ENCODE results near the gene PEX16. TPM values are rescaled to one million over a fixed set of nuclear protein-coding genes. Genes with fewer than 3 reads are reported as not detected.
A peak's percentile ranks its signal among the peaks of the same experiment; 100 is the strongest.
"Not testable (repeated sequence)": the region's sequence is repeated elsewhere in the genome, so short reads cannot be mapped to it uniquely, and the experiment has no call there.

PEX16 gene
- polyA plus RNA-seq, 2 donors = 18.9 to 29.1 TPM

DNA sequence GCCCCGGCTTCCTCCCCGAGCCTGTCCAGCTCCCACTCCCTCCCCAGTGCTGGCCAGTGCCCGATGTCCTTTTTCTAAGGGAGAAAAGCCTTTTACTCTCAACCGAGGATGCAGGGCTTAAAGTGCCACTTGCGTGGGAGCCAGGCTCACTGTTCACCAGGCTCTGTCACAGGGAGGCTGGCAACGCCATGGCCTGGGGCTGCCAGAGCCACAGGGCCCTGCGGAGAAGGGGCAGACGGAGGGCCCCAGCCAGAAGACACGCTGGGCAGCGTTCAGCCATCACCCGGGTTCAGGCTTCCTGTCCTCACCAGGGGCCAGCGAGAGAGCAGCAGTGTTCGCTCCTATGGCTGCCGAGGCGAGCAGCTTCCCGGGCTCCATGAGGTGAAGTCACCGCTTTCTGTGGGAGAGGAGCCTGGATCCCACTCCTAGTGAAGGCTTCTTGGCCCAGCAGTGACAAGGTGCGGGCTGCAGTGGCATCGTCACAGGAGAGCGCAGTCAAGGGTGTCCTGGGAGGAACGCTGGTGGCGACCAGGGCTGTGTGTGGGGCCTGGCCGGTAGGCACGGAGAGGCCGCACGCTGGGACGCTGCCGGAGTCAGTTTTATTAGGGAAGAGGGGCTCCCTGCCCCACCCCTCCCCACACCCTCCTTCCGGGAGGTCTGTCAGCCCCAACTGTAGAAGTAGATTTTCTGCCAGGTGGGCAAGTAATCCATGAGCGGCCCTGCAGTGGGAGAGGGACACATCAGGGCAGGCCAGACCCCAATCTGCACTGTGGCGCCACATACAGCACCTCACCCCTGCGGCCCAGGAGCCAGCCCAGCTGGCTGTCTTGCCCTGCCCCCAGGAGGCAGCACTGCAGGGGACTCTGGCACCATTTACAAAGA is 7.8 kb downstream of the PEX16 start:
- no peak overlapping the region for H3K27ac ChIP-seq (ENCODE audit: low read depth in 2 of 2, low read length in 1 of 2)
- H3K4me3 ChIP-seq (ENCODE audit: low read depth in 1 of 2, low read length in 2 of 2) = no peak overlapping the region
- H3K9me3 ChIP-seq (ENCODE audit: control insufficient read depth in 2 of 2, insufficient read depth in 1 of 2, low read depth in 1 of 2, low read length in 1 of 2) = no peaks in the 10 kb centered on the region
- H3K4me1 ChIP-seq (ENCODE audit: control insufficient read depth in 2 of 2, insufficient read depth in 2 of 2, low read length in 1 of 2) = peaks cover 2 to 11% of the 10 kb centered on the region in 2 donors
- WGBS, 2 donors = 91 to 92% methylated on average over 32 of the region's 32 CpGs
- H3K27me3 ChIP-seq (ENCODE audit: control insufficient read depth in 1 of 2, insufficient read depth in 2 of 2, low read length in 2 of 2) = no peaks in the 10 kb centered on the region
- H3K36me3 ChIP-seq (ENCODE audit: control insufficient read depth in 2 of 2, insufficient read depth in 2 of 2, low read length in 1 of 2) = peaks cover 20 to 42% of the 10 kb centered on the region in 2 donors

DNA sequence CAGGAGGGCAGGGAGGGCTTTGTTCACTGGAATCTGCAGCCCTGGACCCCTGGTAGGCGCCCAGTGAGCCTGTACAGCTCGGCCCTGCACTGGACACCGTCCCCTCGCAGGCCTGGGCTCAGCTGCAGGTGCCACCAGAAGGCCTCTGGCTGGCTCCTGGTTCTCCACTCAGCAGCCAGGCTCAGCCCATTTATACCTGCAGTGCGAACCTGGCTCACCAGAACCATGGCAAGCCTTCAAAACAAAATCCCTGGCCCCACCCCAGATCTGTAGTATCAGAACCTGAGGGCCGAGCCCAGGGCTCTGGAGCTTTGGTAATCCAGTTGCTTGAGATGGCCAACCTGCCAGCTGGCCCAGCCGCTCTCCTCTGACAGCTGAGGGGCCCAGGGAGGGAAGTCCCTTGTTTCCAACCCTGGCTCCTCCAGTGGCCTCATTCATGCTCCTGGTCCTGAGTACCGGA is 9.7 kb downstream of the PEX16 start:
- Histone ChIP-seq H3K27me3 (ENCODE audit: control insufficient read depth in 1 of 2, insufficient read depth in 2 of 2, low read length in 2 of 2) (no peaks in the 10 kb centered on the region), H3K36me3 (ENCODE audit: control insufficient read depth in 2 of 2, insufficient read depth in 2 of 2, low read length in 1 of 2) (peaks cover 7 to 25% of the 10 kb centered on the region in 2 donors), H3K4me1 (ENCODE audit: control insufficient read depth in 2 of 2, insufficient read depth in 2 of 2, low read length in 1 of 2) (peaks cover 2 to 11% of the 10 kb centered on the region in 2 donors), H3K4me3 (ENCODE audit: low read depth in 1 of 2, low read length in 2 of 2) (no peak overlapping the region), H3K27ac (ENCODE audit: low read depth in 2 of 2, low read length in 1 of 2) (peak overlapping the region in 1 of 2 donors; percentile 28), H3K9me3 (ENCODE audit: control insufficient read depth in 2 of 2, insufficient read depth in 1 of 2, low read depth in 1 of 2, low read length in 1 of 2) (no peaks in the 10 kb centered on the region)
- 46 to 53% methylated on average over 8 of the region's 8 CpGs for WGBS, 2 donors

GRCh38 chr11:45906965-45907611 is 10.6 kb downstream of the PEX16 start, which contains the start of gene FREY1:
FREY1 (minus strand) TSS chr11:45907271; CDS start chr11:45907245, 26 bp downstream.
- Histone ChIP-seq H3K4me1 (ENCODE audit: control insufficient read depth in 2 of 2, insufficient read depth in 2 of 2, low read length in 1 of 2) (peaks cover 2 to 11% of the 10 kb centered on the region in 2 donors), H3K27me3 (ENCODE audit: control insufficient read depth in 1 of 2, insufficient read depth in 2 of 2, low read length in 2 of 2) (no peaks in the 10 kb centered on the region), H3K4me3 (ENCODE audit: low read depth in 1 of 2, low read length in 2 of 2) (no peak within 1 kb of the TSS), H3K36me3 (ENCODE audit: control insufficient read depth in 2 of 2, insufficient read depth in 2 of 2, low read length in 1 of 2) (peaks cover 7 to 25% of the 10 kb centered on the region in 2 donors), H3K9me3 (ENCODE audit: control insufficient read depth in 2 of 2, insufficient read depth in 1 of 2, low read depth in 1 of 2, low read length in 1 of 2) (no peaks in the 10 kb centered on the region), H3K27ac (ENCODE audit: low read depth in 2 of 2, low read length in 1 of 2) (peak within 1 kb of the TSS in 1 of 2 donors; percentile 28)
- WGBS, 2 donors = 53 to 59% methylated on average over 18 of the region's 18 CpGs

GRCh38 chr11:45906096-45906682 is 11.5 kb downstream of the PEX16 start:
- Histone ChIP-seq H3K36me3 (ENCODE audit: control insufficient read depth in 2 of 2, insufficient read depth in 2 of 2, low read length in 1 of 2) (peaks cover 7 to 22% of the 10 kb centered on the region in 2 donors), H3K4me1 (ENCODE audit: control insufficient read depth in 2 of 2, insufficient read depth in 2 of 2, low read length in 1 of 2) (peaks cover 2 to 11% of the 10 kb centered on the region in 2 donors), H3K9me3 (ENCODE audit: control insufficient read depth in 2 of 2, insufficient read depth in 1 of 2, low read depth in 1 of 2, low read length in 1 of 2) (no peaks in the 10 kb centered on the region), H3K27ac (ENCODE audit: low read depth in 2 of 2, low read length in 1 of 2) (no peak overlapping the region), H3K4me3 (ENCODE audit: low read depth in 1 of 2, low read length in 2 of 2) (no peak overlapping the region), H3K27me3 (ENCODE audit: control insufficient read depth in 1 of 2, insufficient read depth in 2 of 2, low read length in 2 of 2) (no peaks in the 10 kb centered on the region)
- 53 to 74% methylated on average over 19 of the region's 19 CpGs for WGBS, 2 donors

GRCh38 chr11:45905576-45905975 is 12.1 kb downstream of the PEX16 start:
- H3K36me3 ChIP-seq (ENCODE audit: control insufficient read depth in 2 of 2, insufficient read depth in 2 of 2, low read length in 1 of 2) = peaks cover 1 to 16% of the 10 kb centered on the region in 2 donors
- H3K4me3 ChIP-seq (ENCODE audit: low read depth in 1 of 2, low read length in 2 of 2); H3K27ac ChIP-seq (ENCODE audit: low read depth in 2 of 2, low read length in 1 of 2); H3K27me3 ChIP-seq (ENCODE audit: control insufficient read depth in 1 of 2, insufficient read depth in 2 of 2, low read length in 2 of 2); H3K9me3 ChIP-seq (ENCODE audit: control insufficient read depth in 2 of 2, insufficient read depth in 1 of 2, low read depth in 1 of 2, low read length in 1 of 2): not testable (repeated sequence)
- 48 to 60% methylated on average over 6 of the region's 6 CpGs for WGBS, 2 donors
- H3K4me1 ChIP-seq (ENCODE audit: control insufficient read depth in 2 of 2, insufficient read depth in 2 of 2, low read length in 1 of 2) = peaks cover 2 to 11% of the 10 kb centered on the region in 2 donors

GRCh38 chr11:45905095-45905494 is 12.6 kb downstream of the PEX16 start:
- WGBS, 2 donors = 84 to 89% methylated on average over 19 of the region's 19 CpGs
- no peak overlapping the region for H3K4me3 ChIP-seq (ENCODE audit: low read depth in 1 of 2, low read length in 2 of 2)
- H3K4me1 ChIP-seq (ENCODE audit: control insufficient read depth in 2 of 2, insufficient read depth in 2 of 2, low read length in 1 of 2) = peaks cover 2 to 11% of the 10 kb centered on the region in 2 donors
- no peaks in the 10 kb centered on the region for H3K9me3 ChIP-seq (ENCODE audit: control insufficient read depth in 2 of 2, insufficient read depth in 1 of 2, low read depth in 1 of 2, low read length in 1 of 2)
- H3K27me3 ChIP-seq (ENCODE audit: control insufficient read depth in 1 of 2, insufficient read depth in 2 of 2, low read length in 2 of 2) = no peaks in the 10 kb centered on the region
- H3K36me3 ChIP-seq (ENCODE audit: control insufficient read depth in 2 of 2, insufficient read depth in 2 of 2, low read length in 1 of 2) = peaks cover 0 to 15% of the 10 kb centered on the region in 2 donors
- H3K27ac ChIP-seq (ENCODE audit: low read depth in 2 of 2, low read length in 1 of 2) = no peak overlapping the region

GRCh38 chr11:45904309-45904915 is 13.3 kb downstream of the PEX16 start:
- Histone ChIP-seq H3K36me3 (ENCODE audit: control insufficient read depth in 2 of 2, insufficient read depth in 2 of 2, low read length in 1 of 2) (peaks cover 0 to 8% of the 10 kb centered on the region in 2 donors), H3K4me1 (ENCODE audit: control insufficient read depth in 2 of 2, insufficient read depth in 2 of 2, low read length in 1 of 2) (peaks cover 2 to 12% of the 10 kb centered on the region in 2 donors), H3K27ac (ENCODE audit: low read depth in 2 of 2, low read length in 1 of 2) (no peak overlapping the region), H3K4me3 (ENCODE audit: low read depth in 1 of 2, low read length in 2 of 2) (no peak overlapping the region), H3K27me3 (ENCODE audit: control insufficient read depth in 1 of 2, insufficient read depth in 2 of 2, low read length in 2 of 2) (no peaks in the 10 kb centered on the region), H3K9me3 (ENCODE audit: control insufficient read depth in 2 of 2, insufficient read depth in 1 of 2, low read depth in 1 of 2, low read length in 1 of 2) (no peaks in the 10 kb centered on the region)
- 65 to 73% methylated on average over 15 of the region's 15 CpGs for WGBS, 2 donors

DNA sequence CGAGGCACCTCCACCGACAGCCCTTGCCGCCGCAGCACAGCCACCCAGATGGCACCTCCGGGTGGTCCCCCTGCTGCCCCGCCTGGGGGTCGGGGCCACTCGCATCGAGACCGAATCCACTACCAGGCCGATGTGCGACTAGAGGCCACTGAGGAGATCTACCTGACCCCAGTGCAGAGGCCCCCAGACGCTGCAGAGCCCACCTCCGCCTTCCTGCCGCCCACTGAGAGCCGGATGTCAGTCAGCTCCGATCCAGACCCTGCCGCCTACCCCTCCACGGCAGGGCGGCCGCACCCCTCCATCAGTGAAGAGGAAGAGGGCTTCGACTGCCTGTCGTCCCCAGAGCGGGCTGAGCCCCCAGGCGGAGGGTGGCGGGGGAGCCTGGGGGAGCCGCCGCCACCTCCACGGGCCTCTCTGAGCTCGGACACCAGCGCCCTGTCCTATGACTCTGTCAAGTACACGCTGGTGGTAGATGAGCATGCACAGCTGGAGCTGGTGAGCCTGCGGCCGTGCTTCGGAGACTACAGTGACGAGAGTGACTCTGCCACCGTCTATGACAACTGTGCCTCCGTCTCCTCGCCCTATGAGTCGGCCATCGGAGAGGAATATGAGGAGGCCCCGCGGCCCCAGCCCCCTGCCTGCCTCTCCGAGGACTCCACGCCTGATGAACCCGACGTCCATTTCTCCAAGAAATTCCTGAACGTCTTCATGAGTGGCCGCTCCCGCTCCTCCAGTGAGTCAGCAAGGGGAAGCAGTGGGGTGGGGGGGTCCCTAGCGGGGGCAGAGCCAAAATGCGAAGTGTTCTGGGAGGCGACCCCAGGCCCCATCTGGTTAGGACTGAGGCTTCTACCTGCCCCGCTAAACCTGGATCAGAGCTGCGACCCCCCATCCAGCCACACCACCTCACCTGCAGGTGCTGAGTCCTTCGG is 15.0 kb downstream of the PEX16 start:
- H3K9me3 ChIP-seq (ENCODE audit: control insufficient read depth in 2 of 2, insufficient read depth in 1 of 2, low read depth in 1 of 2, low read length in 1 of 2) = no peaks in the 10 kb centered on the region
- H3K36me3 ChIP-seq (ENCODE audit: control insufficient read depth in 2 of 2, insufficient read depth in 2 of 2, low read length in 1 of 2) = peaks cover 0 to 2% of the 10 kb centered on the region in 2 donors
- H3K27ac ChIP-seq (ENCODE audit: low read depth in 2 of 2, low read length in 1 of 2) = no peak overlapping the region
- H3K4me3 ChIP-seq (ENCODE audit: low read depth in 1 of 2, low read length in 2 of 2) = no peak overlapping the region
- H3K27me3 ChIP-seq (ENCODE audit: control insufficient read depth in 1 of 2, insufficient read depth in 2 of 2, low read length in 2 of 2) = no peaks in the 10 kb centered on the region
- peaks cover 5 to 7% of the 10 kb centered on the region in 2 donors for H3K4me1 ChIP-seq (ENCODE audit: control insufficient read depth in 2 of 2, insufficient read depth in 2 of 2, low read length in 1 of 2)
- WGBS, 2 donors = 92 to 93% methylated on average over 51 to 56 of the region's 56 CpGs
